Left lung (tissue), 10 donors: ENCODE data around the gene DHX29. TPM values are rescaled to one million over a fixed set of nuclear protein-coding genes. Genes with fewer than 3 reads are reported as not detected.

Experiments used
- ATAC-seq: fragments of 200-7000 bp; cut with Tn5 transposase; one replicate; pipeline ENCODE4 v1.9.1; 2020; ENCODE audit warnings: moderate library complexity
- DNase-seq, 4 donors: peaks; one replicate each; pipeline ENCODE4 v3.0.0-alpha.2; 2013 to 2020
- H3K27ac ChIP-seq, 2 donors: fragments of 200-600 bp; sonication (generic) in 1 of 2; one replicate each; pipeline versions ENCODE4 v1.5.0 to v1.8.0; 2020 to 2021
- H3K27me3 ChIP-seq, 2 donors: fragments of 200-600 bp; sonication (generic) in 1 of 2; one replicate each; pipeline versions ENCODE4 v1.5.0 to v1.8.0; 2020 to 2021
- H3K36me3 ChIP-seq, 2 donors: fragments of 200-600 bp; sonication (generic) in 1 of 2; one replicate each; pipeline versions ENCODE4 v1.5.0 to v1.8.0; 2020 to 2021
- H3K4me1 ChIP-seq, 2 donors: fragments of 200-600 bp; one replicate each; pipeline ENCODE4 v1.8.0; 2021
- H3K4me3 ChIP-seq, 2 donors: fragments of 200-600 bp; sonication (generic) in 1 of 2; one replicate each; pipeline versions ENCODE4 v1.5.0 to v1.8.0; 2020 to 2021; ENCODE audit warnings: mild to moderate bottlenecking in 1 of 2
- H3K9me3 ChIP-seq, 2 donors: fragments of 200-600 bp; sonication (generic) in 1 of 2; one replicate each; pipeline versions ENCODE4 v1.5.0 to v1.8.0; 2020 to 2021
- CTCF ChIP-seq, 2 donors: fragments of 200-600 bp; sonication (generic) in 1 of 2; IDR thresholded peaks; one replicate each; pipeline versions ENCODE4 v1.5.0 to v1.8.0; 2021; ENCODE audit warnings: antibody characterized with exemption in 2 of 2
- intact Hi-C, 2 donors: fragments of 100-400 bp; cut with DNase I; formaldehyde crosslinking; loops; one replicate each; pipeline versions ENCODE4 v1.11.2 to v1.14.2; 2022
- polyA plus RNA-seq, 6 donors: library from polyadenylated mRNA; unstranded; fragments of 120-200 nt; gene quantifications; one replicate each; pipeline ENCODE4 v1.2.1, GENCODE V29; 2013; ENCODE audit not compliant: insufficient read length in 6 of 6
- total RNA-seq, 2 donors: library from RNA; stranded (reverse); fragmentation: NEBNext Ultra II Directional; extraction: Animal tissue kit (Norgen Biotek cat#: 25700); gene quantifications; one replicate each; pipeline ENCODE4 v1.2.1, GENCODE V29; 2021
- donor health status: DM: no; HTN: yes; CAD: no.
- donor health status: DM: no; HTN: no; CAD: no.

DHX29 gene
- total and polyA plus RNA-seq, 8 donors = 26.4 to 36.4 (median 32.5) TPM

- peak; percentile 57 for ATAC-seq
- no peaks in the 10 kb centered on the region for H3K9me3 ChIP-seq
- H3K4me1 ChIP-seq = peaks cover under 1 to 30% of the 10 kb centered on the region in 2 donors
- peak in 1 of 4 donors; percentile 63 for DNase-seq
- intact Hi-C loops = no loop called here
- H3K27me3 ChIP-seq = peaks cover 100% of the 10 kb centered on the region in 2 donors
- H3K36me3 ChIP-seq = no peaks in the 10 kb centered on the region
- peak in 1 of 2 donors; percentile 12 for TF ChIP-seq CTCF (IDR thresholded peaks at IDR 0.05)
- H3K4me3 ChIP-seq = peak overlapping the region; percentile 6 to 23
- H3K27ac ChIP-seq = no peak overlapping the region
Measured at GRCh38 chr5:55226027-55226933, 81.2 kb downstream of the DHX29 start.

GRCh38 chr5:55225346-55225745, 82.1 kb downstream of the DHX29 start:
- TF ChIP-seq CTCF (IDR thresholded peaks at IDR 0.05) = no peak
- Histone ChIP-seq H3K9me3 (no peaks in the 10 kb centered on the region), H3K36me3 (no peaks in the 10 kb centered on the region), H3K27ac (no peak overlapping the region), H3K4me1 (peaks cover 3 to 32% of the 10 kb centered on the region in 2 donors), H3K27me3 (peaks cover 100% of the 10 kb centered on the region in 2 donors), H3K4me3 (no peak overlapping the region)
- DNase-seq (no peak), ATAC-seq (no peak)
- intact Hi-C loops = no loop called here

GRCh38 chr5:55223812-55224240, 83.7 kb downstream of the DHX29 start:
- Histone ChIP-seq H3K27me3 (peaks cover 100% of the 10 kb centered on the region in 2 donors), H3K9me3 (no peaks in the 10 kb centered on the region), H3K36me3 (no peaks in the 10 kb centered on the region), H3K4me1 (peaks cover 5 to 35% of the 10 kb centered on the region in 2 donors), H3K27ac (no peak overlapping the region), H3K4me3 (no peak overlapping the region)
- TF ChIP-seq CTCF (IDR thresholded peaks at IDR 0.05) = no peak
- DNase-seq = no peak
- ATAC-seq = no peak
- intact Hi-C loops = no loop called here

GRCh38 chr5:55222985-55223811, 84.3 kb downstream of the DHX29 start:
- H3K4me3 ChIP-seq = no peak overlapping the region
- H3K36me3 ChIP-seq = no peaks in the 10 kb centered on the region
- peaks cover 95 to 100% of the 10 kb centered on the region in 2 donors for H3K27me3 ChIP-seq
- no peaks in the 10 kb centered on the region for H3K9me3 ChIP-seq
- intact Hi-C loops = no loop called here
- no peak overlapping the region for H3K27ac ChIP-seq
- DNase-seq = peak in 1 of 4 donors; percentile 22
- no peak for TF ChIP-seq CTCF (IDR thresholded peaks at IDR 0.05)
- no peak for ATAC-seq
- peaks cover 5 to 35% of the 10 kb centered on the region in 2 donors for H3K4me1 ChIP-seq
